ENCODE data around the gene MUL1.

- TF ChIP-seq CTCF (IDR thresholded peaks at IDR 0.05; ENCODE audit: insufficient read depth, low read depth, low read length) (no peak), EZH2 (IDR thresholded peaks at IDR 0.05; ENCODE audit: insufficient read depth, low read length) (no peak)
Measured at GRCh38 chr1:20491178-20491577, 16.8 kb downstream of the MUL1 start.

Data from astrocyte (in vitro differentiated cells and primary cell).